Activated naive CD8-positive, alpha-beta T cell treated with anti-CD3 and anti-CD28 coated beads for 36 hours (primary cell): Measurements from ENCODE around the gene CRAMP1. TPM values are rescaled to one million over a fixed set of nuclear protein-coding genes. Genes with fewer than 3 reads are reported as not detected.
A peak's percentile ranks its signal among the peaks of the same experiment; 100 is the strongest.

Experiments
- DNase-seq: peaks from one replicate; pipeline ENCODE4 v3.0.0; 2021
- H3K27ac Mint-ChIP-seq: one replicate; pipeline ENCODE4 v1.8.0; 2022; ENCODE audit warnings: mild to moderate bottlenecking, moderate library complexity, mixed read lengths
- H3K27me3 Mint-ChIP-seq: one replicate; pipeline ENCODE4 v1.8.0; 2022; ENCODE audit warnings: mild to moderate bottlenecking, mixed read lengths
- H3K36me3 Mint-ChIP-seq: one replicate; pipeline ENCODE4 v1.8.0; 2021; ENCODE audit warnings: mild to moderate bottlenecking, mixed read lengths
- H3K4me1 Mint-ChIP-seq: one replicate; pipeline ENCODE4 v1.8.0; 2021; ENCODE audit warnings: mixed read lengths
- H3K4me3 Mint-ChIP-seq: one replicate; pipeline ENCODE4 v1.8.0; 2022; ENCODE audit warnings: mild to moderate bottlenecking, moderate library complexity, mixed read lengths
- H3K9me3 Mint-ChIP-seq: one replicate; pipeline ENCODE4 v1.8.0; 2022; ENCODE audit warnings: mixed read lengths
- total RNA-seq, 2 experiments: library from RNA; stranded (reverse); gene quantifications; one replicate each; pipeline ENCODE4 v1.2.3, GENCODE V29; 2021

CRAMP1 gene
- total RNA-seq, 2 experiments from 2014 or later: 14.4 to 17.0 TPM

- Mint-ChIP-seq H3K27ac (no peak overlapping the region), H3K36me3 (peaks cover 17% of the 10 kb centered on the region)
- no peak for DNase-seq
Measured at GRCh38 chr16:1635070-1635469, 22.9 kb downstream of the CRAMP1 start.

GRCh38 chr16:1637526-1637925 is 25.4 kb downstream of the CRAMP1 start:
- Mint-ChIP-seq H3K27ac (no peak overlapping the region), H3K4me1 (peaks cover 6% of the 10 kb centered on the region), H3K27me3 (no peaks in the 10 kb centered on the region), H3K36me3 (peaks cover 17% of the 10 kb centered on the region), H3K4me3 (no peak overlapping the region), H3K9me3 (no peaks in the 10 kb centered on the region)
- DNase-seq: no peak

More at GRCh38 chr16:1635070-1635469, 22.9 kb downstream of the CRAMP1 start:
- H3K27me3 Mint-ChIP-seq: no peaks in the 10 kb centered on the region
- no peak overlapping the region for H3K4me3 Mint-ChIP-seq
- peaks cover 10% of the 10 kb centered on the region for H3K4me1 Mint-ChIP-seq
- H3K9me3 Mint-ChIP-seq: no peaks in the 10 kb centered on the region

DNA sequence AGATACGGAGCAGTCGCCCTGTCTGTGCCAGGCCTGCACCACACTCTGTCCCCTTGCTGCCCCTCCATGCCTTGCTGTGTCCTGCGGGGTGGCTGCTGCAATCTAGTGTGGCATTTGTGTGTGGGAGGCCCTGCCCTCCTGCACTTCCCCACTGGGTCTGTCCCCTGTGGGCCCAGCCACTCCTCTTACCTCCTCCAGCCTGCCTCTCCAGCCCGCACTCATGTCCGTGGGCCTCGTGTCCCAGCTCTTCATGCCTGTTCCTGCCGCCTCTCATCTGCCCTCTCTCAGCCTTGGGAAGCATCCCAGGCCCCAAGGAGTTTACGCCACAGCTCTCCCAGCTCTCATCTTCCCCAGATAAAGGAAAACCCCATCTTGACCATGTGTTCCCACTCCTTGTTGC is 26.6 kb downstream of the CRAMP1 start:
- DNase-seq: no peak
- Mint-ChIP-seq H3K9me3 (no peaks in the 10 kb centered on the region), H3K4me1 (peaks cover 6% of the 10 kb centered on the region), H3K27me3 (no peaks in the 10 kb centered on the region), H3K27ac (no peak overlapping the region), H3K4me3 (no peak overlapping the region), H3K36me3 (peaks cover 10% of the 10 kb centered on the region)

GRCh38 chr16:1639282-1639681 is 27.1 kb downstream of the CRAMP1 start:
- Mint-ChIP-seq H3K27ac (no peak overlapping the region), H3K27me3 (no peaks in the 10 kb centered on the region), H3K4me3 (no peak overlapping the region), H3K9me3 (no peaks in the 10 kb centered on the region), H3K4me1 (peaks cover 6% of the 10 kb centered on the region), H3K36me3 (peaks cover 9% of the 10 kb centered on the region)
- DNase-seq: no peak

DNA sequence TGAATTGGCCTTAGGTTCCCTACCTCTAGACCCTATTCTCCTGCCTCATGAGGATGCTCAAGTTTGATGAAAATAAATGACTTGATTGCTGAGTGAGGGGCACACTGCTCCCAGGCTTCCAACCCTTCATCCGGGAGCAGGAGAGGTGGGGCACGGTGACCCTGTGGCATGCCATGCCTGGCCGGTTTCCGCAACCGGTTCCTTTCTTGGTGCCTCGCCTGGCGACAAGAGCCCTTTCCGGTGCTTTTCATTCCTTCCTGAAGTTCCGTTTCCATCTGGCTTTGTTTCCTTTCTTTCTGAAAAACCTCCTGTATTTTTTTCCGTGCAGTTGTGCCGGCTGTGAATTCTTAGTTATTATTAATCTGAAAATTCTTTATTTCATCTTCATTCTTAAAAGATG is 27.7 kb downstream of the CRAMP1 start:
- Mint-ChIP-seq H3K27ac (no peak overlapping the region), H3K36me3 (peaks cover 11% of the 10 kb centered on the region), H3K4me3 (no peak overlapping the region), H3K9me3 (no peaks in the 10 kb centered on the region), H3K4me1 (peaks cover 6% of the 10 kb centered on the region), H3K27me3 (no peaks in the 10 kb centered on the region)
- DNase-seq: no peak

DNA sequence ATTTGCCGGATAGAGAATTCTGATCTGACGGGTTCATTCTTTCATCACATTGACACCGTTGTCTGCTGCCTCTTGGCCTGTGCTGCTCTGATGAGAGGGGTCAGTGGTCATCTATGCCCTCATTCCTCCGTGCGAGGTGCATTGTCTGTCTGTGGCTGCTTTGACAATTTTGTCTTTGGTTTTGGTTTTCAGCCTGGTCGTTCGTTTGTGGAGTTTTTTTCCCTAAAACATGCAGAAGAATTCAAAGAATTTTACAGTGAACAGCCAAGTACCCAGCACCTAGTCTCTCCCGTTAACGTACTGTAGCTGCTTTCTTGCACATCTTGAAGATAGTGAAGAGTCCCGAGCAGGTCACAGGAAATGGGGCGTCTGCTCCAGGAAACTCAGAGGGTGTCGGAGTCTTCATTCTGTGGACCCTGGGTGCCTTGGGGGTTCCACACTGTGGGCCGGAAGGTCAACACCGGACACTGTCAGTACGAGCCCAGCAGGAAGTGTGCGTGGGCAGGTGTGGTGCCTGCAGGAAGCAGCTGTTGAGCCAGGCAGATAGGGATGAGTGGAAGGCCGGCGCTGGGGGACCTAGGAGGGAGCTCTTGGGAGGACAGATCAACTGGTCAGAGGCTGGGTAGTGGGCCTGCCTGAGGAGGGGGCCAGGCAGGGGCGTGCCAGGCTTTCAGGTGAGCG is 28.2 kb downstream of the CRAMP1 start:
- Mint-ChIP-seq H3K9me3 (no peaks in the 10 kb centered on the region), H3K4me1 (peaks cover 3% of the 10 kb centered on the region), H3K27ac (no peak overlapping the region), H3K4me3 (no peak overlapping the region), H3K36me3 (peaks cover 9% of the 10 kb centered on the region), H3K27me3 (no peaks in the 10 kb centered on the region)
- DNase-seq: no peak

DNA sequence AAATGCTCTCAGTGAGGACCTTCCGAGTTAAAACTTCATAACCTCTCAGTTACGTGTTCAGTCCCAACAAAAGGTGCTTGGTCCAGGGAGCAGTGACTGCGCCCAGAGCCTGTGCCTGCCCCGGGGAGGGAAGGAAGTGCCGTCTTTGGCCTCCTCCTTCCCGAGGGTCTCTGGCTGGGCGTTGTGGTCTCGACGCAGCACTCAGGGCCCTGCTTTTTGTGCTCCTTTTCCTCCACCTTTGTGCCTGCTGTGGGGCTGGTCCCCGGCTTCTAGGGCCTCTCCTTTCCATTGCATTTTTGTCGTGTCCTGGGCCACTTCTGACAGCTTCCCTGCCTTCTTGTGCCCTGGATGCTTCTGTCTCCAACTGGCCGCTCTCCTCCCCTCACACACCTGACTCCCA is 29.1 kb downstream of the CRAMP1 start:
- Mint-ChIP-seq H3K4me1 (peaks cover 12% of the 10 kb centered on the region), H3K9me3 (no peaks in the 10 kb centered on the region), H3K36me3 (peaks cover 12% of the 10 kb centered on the region), H3K27ac (no peak overlapping the region), H3K27me3 (no peaks in the 10 kb centered on the region), H3K4me3 (no peak overlapping the region)
- no peak for DNase-seq

- H3K27ac Mint-ChIP-seq: no peak overlapping the region
- no peaks in the 10 kb centered on the region for H3K9me3 Mint-ChIP-seq
- DNase-seq: no peak
- H3K4me1 Mint-ChIP-seq: peaks cover 18% of the 10 kb centered on the region
- no peak overlapping the region for H3K4me3 Mint-ChIP-seq
- peaks cover 17% of the 10 kb centered on the region for H3K36me3 Mint-ChIP-seq
- no peaks in the 10 kb centered on the region for H3K27me3 Mint-ChIP-seq
Measured at GRCh38 chr16:1642148-1642547, 30.0 kb downstream of the CRAMP1 start.

GRCh38 chr16:1642753-1643152 is 30.6 kb downstream of the CRAMP1 start:
- no peaks in the 10 kb centered on the region for H3K27me3 Mint-ChIP-seq
- no peak overlapping the region for H3K4me3 Mint-ChIP-seq
- no peaks in the 10 kb centered on the region for H3K9me3 Mint-ChIP-seq
- H3K27ac Mint-ChIP-seq: no peak overlapping the region
- no peak for DNase-seq
- peaks cover 20% of the 10 kb centered on the region for H3K4me1 Mint-ChIP-seq
- H3K36me3 Mint-ChIP-seq: peaks cover 19% of the 10 kb centered on the region

DNA sequence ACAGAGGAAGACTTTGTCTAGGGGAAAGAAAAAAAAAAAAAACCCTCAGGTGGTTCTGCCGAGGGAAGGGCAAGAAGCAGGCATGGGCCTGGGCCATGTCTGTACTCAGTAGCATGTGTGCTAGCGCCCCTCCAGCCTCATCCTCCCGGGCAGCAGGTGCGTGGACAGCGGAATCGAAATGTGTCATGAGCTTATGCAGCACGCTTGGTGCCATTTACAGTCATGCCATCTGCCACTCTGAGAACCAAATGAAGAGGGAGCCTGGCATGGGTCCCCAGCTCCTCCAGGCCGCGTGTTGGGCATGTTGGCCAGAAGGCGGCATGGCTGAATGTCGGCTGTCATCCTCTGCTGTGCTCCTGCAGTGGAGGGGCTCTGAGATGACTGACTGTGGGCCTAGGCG is 31.4 kb downstream of the CRAMP1 start:
- no peak overlapping the region for H3K4me3 Mint-ChIP-seq
- peaks cover 23% of the 10 kb centered on the region for H3K36me3 Mint-ChIP-seq
- no peak for DNase-seq
- peaks cover 24% of the 10 kb centered on the region for H3K4me1 Mint-ChIP-seq
- H3K27me3 Mint-ChIP-seq: no peaks in the 10 kb centered on the region
- H3K27ac Mint-ChIP-seq: no peak overlapping the region
- H3K9me3 Mint-ChIP-seq: no peaks in the 10 kb centered on the region

DNA sequence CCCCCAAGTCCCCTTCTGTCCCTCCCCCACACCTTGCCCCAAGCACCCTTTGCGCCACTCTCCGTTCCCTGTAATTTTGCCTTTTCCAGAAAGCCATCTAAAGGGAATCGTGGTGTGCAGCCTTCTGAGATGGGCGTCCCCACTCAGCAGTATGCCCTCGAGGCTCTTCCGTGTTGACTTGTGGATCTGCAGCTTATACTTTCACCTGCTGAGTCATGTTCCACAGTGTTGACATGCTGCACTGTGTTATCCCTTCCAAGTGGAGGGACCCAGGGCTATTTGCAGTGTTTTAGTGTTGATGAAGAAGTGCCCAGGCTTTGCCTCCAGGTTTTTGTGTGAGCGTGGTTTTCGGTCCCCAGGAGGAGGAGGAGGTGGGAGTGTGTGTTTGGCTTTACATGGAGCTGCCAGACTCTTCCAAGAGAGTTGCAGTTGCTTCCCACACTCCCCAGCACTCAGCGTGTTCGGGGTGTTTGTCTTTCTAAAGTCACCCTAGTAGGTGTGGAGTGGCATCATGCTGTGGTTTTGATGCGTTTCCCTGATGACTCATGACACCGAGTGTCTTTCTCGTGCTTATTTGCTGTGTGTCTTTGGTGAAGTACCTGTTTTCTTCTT is 33.9 kb downstream of the CRAMP1 start:
- Mint-ChIP-seq H3K36me3 (peaks cover 28% of the 10 kb centered on the region), H3K9me3 (no peaks in the 10 kb centered on the region), H3K4me3 (no peak overlapping the region), H3K4me1 (peaks cover 21% of the 10 kb centered on the region), H3K27ac (peak overlapping the region; percentile 71), H3K27me3 (no peaks in the 10 kb centered on the region)
- DNase-seq: peak; percentile 18

- peaks cover 21% of the 10 kb centered on the region for H3K4me1 Mint-ChIP-seq
- no peak for DNase-seq
- peak overlapping the region; percentile 20 for H3K27ac Mint-ChIP-seq
- H3K9me3 Mint-ChIP-seq: no peaks in the 10 kb centered on the region
- H3K27me3 Mint-ChIP-seq: no peaks in the 10 kb centered on the region
- H3K4me3 Mint-ChIP-seq: no peak overlapping the region
- peaks cover 38% of the 10 kb centered on the region for H3K36me3 Mint-ChIP-seq
Measured at GRCh38 chr16:1647856-1648255, 35.7 kb downstream of the CRAMP1 start.

DNA sequence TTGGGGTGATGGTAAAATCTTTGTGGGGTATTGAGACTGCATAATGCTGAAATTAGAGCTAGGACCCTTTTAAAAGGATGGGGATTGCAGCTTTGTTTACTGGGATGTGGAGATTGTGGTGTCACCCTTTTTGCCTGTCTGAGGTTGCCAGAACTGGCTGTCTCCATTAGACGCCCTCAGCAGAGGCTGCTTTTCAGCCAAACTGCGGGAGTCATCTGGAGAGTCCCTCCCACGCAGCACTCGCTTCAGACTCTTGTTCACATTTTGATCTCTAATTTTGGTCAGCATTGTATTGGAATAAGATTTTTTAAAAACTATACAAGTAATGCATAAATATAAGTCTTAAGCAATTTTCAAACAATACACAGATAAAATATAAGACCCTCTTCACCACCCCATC is 38.0 kb downstream of the CRAMP1 start:
- H3K36me3 Mint-ChIP-seq: peaks cover 37% of the 10 kb centered on the region
- H3K4me1 Mint-ChIP-seq: peaks cover 21% of the 10 kb centered on the region
- DNase-seq: no peak
- H3K27ac Mint-ChIP-seq: no peak overlapping the region
- H3K27me3 Mint-ChIP-seq: no peaks in the 10 kb centered on the region
- H3K4me3 Mint-ChIP-seq: no peak overlapping the region
- no peaks in the 10 kb centered on the region for H3K9me3 Mint-ChIP-seq

DNA sequence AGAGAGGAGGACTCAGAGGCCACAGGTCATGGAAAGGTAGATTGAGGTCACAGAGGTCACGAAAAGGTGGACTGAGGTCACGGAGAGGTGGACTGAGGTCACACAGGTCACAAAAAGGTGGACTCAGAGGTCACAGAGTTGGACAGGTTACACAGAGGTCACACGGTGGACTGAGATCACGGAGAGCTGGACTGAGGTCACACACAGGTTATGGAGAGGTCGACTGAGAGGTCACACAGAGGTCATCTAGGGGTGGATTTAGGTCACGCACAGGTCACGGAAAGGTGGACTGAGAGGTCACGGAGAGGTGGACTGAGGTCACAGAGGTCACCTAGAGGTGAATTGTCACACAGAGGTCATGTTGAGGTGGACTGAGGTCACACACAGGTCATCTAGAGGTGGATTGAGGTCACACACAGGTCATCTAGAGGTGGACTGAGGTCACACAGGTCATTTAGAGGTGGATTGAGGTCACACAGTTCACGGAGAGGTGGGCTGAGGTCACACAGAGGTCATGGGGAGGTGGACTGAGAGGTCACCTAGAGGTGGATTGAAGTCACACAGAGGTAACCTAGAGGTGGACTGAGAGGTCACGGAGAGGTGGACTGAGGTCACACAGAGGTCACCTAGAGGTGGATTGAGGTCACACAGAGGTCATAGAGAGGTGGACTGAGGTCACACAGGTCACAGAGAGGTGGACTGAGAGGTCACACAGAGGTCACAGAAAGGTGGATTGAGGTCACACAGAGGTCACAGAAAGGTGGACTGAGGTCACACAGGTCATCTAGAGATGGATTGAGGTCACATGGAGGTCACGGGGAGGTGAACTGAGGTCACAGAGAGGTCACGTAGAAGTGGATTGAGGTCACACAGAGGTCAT is 39.2 kb downstream of the CRAMP1 start:
- Mint-ChIP-seq H3K4me3 (no peak overlapping the region), H3K4me1 (peaks cover 11% of the 10 kb centered on the region), H3K9me3 (no peaks in the 10 kb centered on the region), H3K36me3 (peaks cover 33% of the 10 kb centered on the region), H3K27me3 (no peaks in the 10 kb centered on the region), H3K27ac (peak overlapping the region; percentile 19)
- DNase-seq: no peak

DNA sequence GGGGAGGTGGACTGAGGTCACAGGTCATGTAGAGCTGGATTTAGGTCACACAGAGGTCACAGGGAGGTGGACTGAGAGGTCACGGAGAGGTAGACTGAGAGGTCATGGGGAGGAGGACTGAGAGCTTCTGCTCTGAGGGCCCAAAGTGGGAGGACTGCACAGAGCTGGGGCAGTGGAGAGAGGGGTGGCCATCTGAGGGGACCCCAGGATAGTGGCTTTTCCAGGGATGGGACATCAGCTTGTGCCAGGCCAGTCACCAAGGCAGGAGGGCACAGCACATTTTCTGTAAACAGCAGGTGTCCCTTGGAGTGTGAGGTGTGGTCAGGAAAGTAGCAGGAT is 39.8 kb downstream of the CRAMP1 start:
- H3K4me3 Mint-ChIP-seq: no peak overlapping the region
- DNase-seq: no peak
- H3K9me3 Mint-ChIP-seq: no peaks in the 10 kb centered on the region
- no peaks in the 10 kb centered on the region for H3K27me3 Mint-ChIP-seq
- peaks cover 6% of the 10 kb centered on the region for H3K4me1 Mint-ChIP-seq
- peaks cover 28% of the 10 kb centered on the region for H3K36me3 Mint-ChIP-seq
- peak overlapping the region; percentile 19 for H3K27ac Mint-ChIP-seq
